ENCODE measurements around the gene PPM1F. TPM values are rescaled to one million over a fixed set of nuclear protein-coding genes. Genes with fewer than 3 reads are reported as not detected.
"Not testable (repeated sequence)": the region's sequence is repeated elsewhere in the genome, so short reads cannot be mapped to it uniquely, and the experiment has no call there.

Gene PPM1F
- total RNA-seq, 1 experiment from 2014 or later = 54.8 TPM

GRCh38 chr22:21907638-21908522, 44.8 kb downstream of the PPM1F start:
- no peak overlapping the region for H3K27ac ChIP-seq
- no peaks in the 10 kb centered on the region for H3K27me3 ChIP-seq (replicated peaks)
- H3K4me3 ChIP-seq = no peak overlapping the region
- H3K36me3 ChIP-seq = no peaks in the 10 kb centered on the region
- no peaks in the 10 kb centered on the region for H3K4me1 ChIP-seq (replicated peaks)
- DNase-seq (ENCODE audit: low read depth in 1 of 2, low spot score in 2 of 2) = no peak
- H3K9me3 ChIP-seq (replicated peaks) = no peaks in the 10 kb centered on the region

- H3K4me3 ChIP-seq; H3K4me1 ChIP-seq (replicated peaks): not testable (repeated sequence)
Observed at GRCh38 chr22:21905234-21905633, 47.4 kb downstream of the PPM1F start.

GRCh38 chr22:21904250-21904789, 48.3 kb downstream of the PPM1F start:
- H3K4me1 ChIP-seq (replicated peaks) = no peaks in the 10 kb centered on the region
- no peaks in the 10 kb centered on the region for H3K36me3 ChIP-seq
- H3K4me3 ChIP-seq = no peak overlapping the region
- no peaks in the 10 kb centered on the region for H3K27me3 ChIP-seq (replicated peaks)
- H3K27ac ChIP-seq = no peak overlapping the region
- H3K9me3 ChIP-seq (replicated peaks) = no peaks in the 10 kb centered on the region
- DNase-seq (ENCODE audit: low read depth in 1 of 2, low spot score in 2 of 2) = no peak

More at GRCh38 chr22:21905234-21905633, 47.4 kb downstream of the PPM1F start:
- not testable (repeated sequence) for DNase-seq (ENCODE audit: low read depth in 1 of 2, low spot score in 2 of 2); H3K36me3 ChIP-seq; H3K9me3 ChIP-seq (replicated peaks); H3K27ac ChIP-seq; H3K27me3 ChIP-seq (replicated peaks)

GRCh38 chr22:21903283-21903682, 49.4 kb downstream of the PPM1F start:
- Histone ChIP-seq H3K36me3 (no peaks in the 10 kb centered on the region), H3K4me1 (replicated peaks) (no peaks in the 10 kb centered on the region), H3K9me3 (replicated peaks) (no peaks in the 10 kb centered on the region), H3K4me3 (no peak overlapping the region), H3K27ac (no peak overlapping the region), H3K27me3 (replicated peaks) (no peaks in the 10 kb centered on the region)
- no peak for DNase-seq (ENCODE audit: low read depth in 1 of 2, low spot score in 2 of 2)

GRCh38 chr22:21902296-21903087, 50.2 kb downstream of the PPM1F start:
- Histone ChIP-seq H3K4me1 (replicated peaks) (no peaks in the 10 kb centered on the region), H3K9me3 (replicated peaks) (no peaks in the 10 kb centered on the region), H3K36me3 (no peaks in the 10 kb centered on the region), H3K27ac (no peak overlapping the region), H3K27me3 (replicated peaks) (no peaks in the 10 kb centered on the region), H3K4me3 (no peak overlapping the region)
- no peak for DNase-seq (ENCODE audit: low read depth in 1 of 2, low spot score in 2 of 2)

GRCh38 chr22:21898354-21898896, 54.2 kb downstream of the PPM1F start:
- Histone ChIP-seq H3K27ac (no peak overlapping the region), H3K4me3 (no peak overlapping the region), H3K9me3 (replicated peaks) (no peaks in the 10 kb centered on the region), H3K27me3 (replicated peaks) (no peaks in the 10 kb centered on the region), H3K36me3 (no peaks in the 10 kb centered on the region), H3K4me1 (replicated peaks) (no peaks in the 10 kb centered on the region)
- no peak for DNase-seq (ENCODE audit: low read depth in 1 of 2, low spot score in 2 of 2)

- Histone ChIP-seq H3K27me3 (replicated peaks) (no peaks in the 10 kb centered on the region), H3K4me3 (no peak overlapping the region), H3K4me1 (replicated peaks) (no peaks in the 10 kb centered on the region), H3K9me3 (replicated peaks) (no peaks in the 10 kb centered on the region), H3K27ac (no peak overlapping the region), H3K36me3 (no peaks in the 10 kb centered on the region)
- DNase-seq (ENCODE audit: low read depth in 1 of 2, low spot score in 2 of 2) = no peak
Observed at GRCh38 chr22:21896951-21897513, 55.6 kb downstream of the PPM1F start.

- not testable (repeated sequence) for DNase-seq (ENCODE audit: low read depth in 1 of 2, low spot score in 2 of 2); H3K9me3 ChIP-seq (replicated peaks); H3K27me3 ChIP-seq (replicated peaks); H3K36me3 ChIP-seq; H3K4me3 ChIP-seq; H3K27ac ChIP-seq; H3K4me1 ChIP-seq (replicated peaks)
Observed at GRCh38 chr22:21896275-21896674, 56.4 kb downstream of the PPM1F start.

GRCh38 chr22:21894799-21895198, 57.8 kb downstream of the PPM1F start:
- no peak for DNase-seq (ENCODE audit: low read depth in 1 of 2, low spot score in 2 of 2)
- Histone ChIP-seq H3K9me3 (replicated peaks) (no peaks in the 10 kb centered on the region), H3K4me3 (no peak overlapping the region)

GRCh38 chr22:21889251-21889990, 63.2 kb downstream of the PPM1F start:
- no peaks in the 10 kb centered on the region for H3K27me3 ChIP-seq (replicated peaks)
- DNase-seq (ENCODE audit: low read depth in 1 of 2, low spot score in 2 of 2) = no peak

More at GRCh38 chr22:21894799-21895198, 57.8 kb downstream of the PPM1F start:
- Histone ChIP-seq H3K4me1 (replicated peaks) (no peaks in the 10 kb centered on the region), H3K27me3 (replicated peaks) (no peaks in the 10 kb centered on the region), H3K36me3 (no peaks in the 10 kb centered on the region), H3K27ac (no peak overlapping the region)

GRCh38 chr22:21887841-21888240, 64.8 kb downstream of the PPM1F start:
- no peaks in the 10 kb centered on the region for H3K9me3 ChIP-seq (replicated peaks)
- H3K36me3 ChIP-seq = no peaks in the 10 kb centered on the region
- H3K27me3 ChIP-seq (replicated peaks) = no peaks in the 10 kb centered on the region
- no peak overlapping the region for H3K27ac ChIP-seq
- DNase-seq (ENCODE audit: low read depth in 1 of 2, low spot score in 2 of 2) = no peak
- no peaks in the 10 kb centered on the region for H3K4me1 ChIP-seq (replicated peaks)
- H3K4me3 ChIP-seq = no peak overlapping the region

More at GRCh38 chr22:21889251-21889990, 63.2 kb downstream of the PPM1F start:
- no peaks in the 10 kb centered on the region for H3K36me3 ChIP-seq
- H3K4me3 ChIP-seq = no peak overlapping the region
- H3K4me1 ChIP-seq (replicated peaks) = no peaks in the 10 kb centered on the region
- no peaks in the 10 kb centered on the region for H3K9me3 ChIP-seq (replicated peaks)
- H3K27ac ChIP-seq = no peak overlapping the region

- H3K4me1 ChIP-seq (replicated peaks); H3K4me3 ChIP-seq; H3K9me3 ChIP-seq (replicated peaks); H3K27ac ChIP-seq; DNase-seq (ENCODE audit: low read depth in 1 of 2, low spot score in 2 of 2); H3K27me3 ChIP-seq (replicated peaks); H3K36me3 ChIP-seq: not testable (repeated sequence)
Observed at GRCh38 chr22:21883930-21884329, 68.7 kb downstream of the PPM1F start.

GRCh38 chr22:21882754-21883333, 69.8 kb downstream of the PPM1F start:
- not testable (repeated sequence) for DNase-seq (ENCODE audit: low read depth in 1 of 2, low spot score in 2 of 2); H3K9me3 ChIP-seq (replicated peaks); H3K27me3 ChIP-seq (replicated peaks); H3K27ac ChIP-seq; H3K4me1 ChIP-seq (replicated peaks); H3K4me3 ChIP-seq; H3K36me3 ChIP-seq

Data from SJSA1 (cell line).